ENCODE data around the gene LRRC4. TPM values are rescaled to one million over a fixed set of nuclear protein-coding genes. Genes with fewer than 3 reads are reported as not detected.

The LRRC4 gene
- total RNA-seq, 1 donor from 2014 or later: 6.4 TPM

GRCh38 chr7:128057909-128058308, 26.7 kb upstream of the LRRC4 start:
- Histone ChIP-seq H3K36me3 (no peaks in the 10 kb centered on the region), H3K4me1 (no peaks in the 10 kb centered on the region), H3K27me3 (no peaks in the 10 kb centered on the region), H3K9me3 (no peaks in the 10 kb centered on the region), H3K27ac (no peak overlapping the region), H3K4me3 (no peak overlapping the region)
- ATAC-seq: no peak
- intact Hi-C loops (cut with DNase I): no loop called here
- TF ChIP-seq CTCF (IDR thresholded peaks at IDR 0.05): no peak
- no peak for DNase-seq

- ATAC-seq (no peak), DNase-seq (no peak)
- H3K36me3 ChIP-seq: no peaks in the 10 kb centered on the region
- H3K4me3 ChIP-seq: no peak overlapping the region
- H3K4me1 ChIP-seq: peaks cover 5% of the 10 kb centered on the region
- no peak overlapping the region for H3K27ac ChIP-seq
- intact Hi-C loops (cut with DNase I): no loop called here
- H3K27me3 ChIP-seq: no peaks in the 10 kb centered on the region
- no peak for TF ChIP-seq CTCF (IDR thresholded peaks at IDR 0.05)
- no peaks in the 10 kb centered on the region for H3K9me3 ChIP-seq
These were observed 25.7 kb upstream of the LRRC4 start for GRCh38 chr7:128056901-128057300.

- Histone ChIP-seq H3K9me3 (no peaks in the 10 kb centered on the region), H3K27ac (no peak overlapping the region), H3K27me3 (no peaks in the 10 kb centered on the region), H3K4me3 (no peak overlapping the region), H3K4me1 (peaks cover 5% of the 10 kb centered on the region), H3K36me3 (no peaks in the 10 kb centered on the region)
- DNase-seq (no peak), ATAC-seq (no peak)
- TF ChIP-seq CTCF (IDR thresholded peaks at IDR 0.05): no peak
- intact Hi-C loops (cut with DNase I): no loop called here
These were observed 24.4 kb upstream of the LRRC4 start for GRCh38 chr7:128055637-128056036.

GRCh38 chr7:128054511-128054910, 23.3 kb upstream of the LRRC4 start:
- TF ChIP-seq CTCF (IDR thresholded peaks at IDR 0.05): no peak
- H3K4me1 ChIP-seq: peaks cover 5% of the 10 kb centered on the region
- no peak for DNase-seq

GRCh38 chr7:128053991-128054390, 22.8 kb upstream of the LRRC4 start:
- Histone ChIP-seq H3K9me3 (no peaks in the 10 kb centered on the region), H3K4me3 (no peak overlapping the region), H3K36me3 (no peaks in the 10 kb centered on the region), H3K27ac (no peak overlapping the region), H3K27me3 (no peaks in the 10 kb centered on the region), H3K4me1 (peaks cover 5% of the 10 kb centered on the region)
- DNase-seq (no peak), ATAC-seq (no peak)
- intact Hi-C loops (cut with DNase I): no loop called here
- no peak for TF ChIP-seq CTCF (IDR thresholded peaks at IDR 0.05)

More at GRCh38 chr7:128054511-128054910, 23.3 kb upstream of the LRRC4 start:
- Histone ChIP-seq H3K4me3 (no peak overlapping the region), H3K36me3 (no peaks in the 10 kb centered on the region), H3K27me3 (no peaks in the 10 kb centered on the region), H3K9me3 (no peaks in the 10 kb centered on the region), H3K27ac (no peak overlapping the region)
- intact Hi-C loops (cut with DNase I): no loop called here
- no peak for ATAC-seq

GRCh38 chr7:128053023-128053422, 21.8 kb upstream of the LRRC4 start:
- Histone ChIP-seq H3K9me3 (no peaks in the 10 kb centered on the region), H3K36me3 (no peaks in the 10 kb centered on the region), H3K27ac (no peak overlapping the region), H3K27me3 (no peaks in the 10 kb centered on the region), H3K4me3 (no peak overlapping the region), H3K4me1 (peaks cover 5% of the 10 kb centered on the region)
- intact Hi-C loops (cut with DNase I): no loop called here
- DNase-seq: no peak
- no peak for ATAC-seq
- no peak for TF ChIP-seq CTCF (IDR thresholded peaks at IDR 0.05)
